ENCODE results near the gene FIGNL2.

The FIGNL2 gene

DNA sequence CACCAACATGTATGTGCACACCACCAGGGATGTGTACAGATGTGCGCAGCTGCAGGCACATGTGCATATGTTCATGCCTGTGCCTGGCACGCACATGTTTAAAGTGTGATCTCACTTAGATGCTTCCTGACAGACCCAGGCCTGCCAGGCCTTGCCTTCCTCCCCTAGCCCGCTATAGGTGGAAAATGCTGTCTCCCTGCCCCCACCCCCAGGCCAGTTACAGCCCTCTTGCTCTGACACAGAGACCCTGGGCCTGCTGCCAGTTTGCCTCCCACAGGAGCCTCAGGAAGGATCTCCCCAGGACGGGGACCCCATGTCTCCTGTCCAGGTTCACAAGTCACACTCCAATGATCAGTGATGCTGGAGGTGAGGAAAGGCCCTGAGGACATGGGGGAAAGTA is 21.6 kb downstream of the FIGNL2 start:
- Mint-ChIP-seq H3K9me3 (no peaks in the 10 kb centered on the region), H3K27ac (peak overlapping the region; percentile 44), H3K36me3 (ENCODE audit: low read depth) (no peaks in the 10 kb centered on the region), H3K4me1 (ENCODE audit: low read depth) (peaks cover 38% of the 10 kb centered on the region), H3K27me3 (peaks cover 10% of the 10 kb centered on the region), H3K4me3 (no peak overlapping the region)
- no peak for DNase-seq

DNA sequence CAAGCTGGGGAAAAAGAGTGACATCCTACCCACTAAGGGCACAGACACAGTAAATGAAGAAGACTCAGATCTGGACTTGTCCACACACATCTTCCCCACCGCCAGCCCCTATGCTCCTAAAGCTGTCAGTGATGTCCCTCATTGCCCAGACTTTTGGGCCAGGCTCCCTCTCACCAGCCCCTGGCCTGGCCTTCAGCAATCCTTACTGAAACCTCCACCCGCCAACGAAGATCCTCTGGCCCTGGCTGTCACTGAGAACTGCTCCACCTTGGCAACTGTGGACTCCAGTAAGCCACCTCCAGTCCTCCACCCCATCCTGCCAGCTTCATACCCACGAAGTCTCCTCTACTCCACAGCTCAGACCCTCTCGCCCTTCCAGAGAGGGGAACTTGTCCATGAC is 23.3 kb downstream of the FIGNL2 start:
- Mint-ChIP-seq H3K4me1 (ENCODE audit: low read depth) (peaks cover 38% of the 10 kb centered on the region), H3K27ac (peak overlapping the region; percentile 3), H3K36me3 (ENCODE audit: low read depth) (no peaks in the 10 kb centered on the region), H3K9me3 (no peaks in the 10 kb centered on the region), H3K4me3 (no peak overlapping the region), H3K27me3 (no peaks in the 10 kb centered on the region)
- DNase-seq, result no peak

DNA sequence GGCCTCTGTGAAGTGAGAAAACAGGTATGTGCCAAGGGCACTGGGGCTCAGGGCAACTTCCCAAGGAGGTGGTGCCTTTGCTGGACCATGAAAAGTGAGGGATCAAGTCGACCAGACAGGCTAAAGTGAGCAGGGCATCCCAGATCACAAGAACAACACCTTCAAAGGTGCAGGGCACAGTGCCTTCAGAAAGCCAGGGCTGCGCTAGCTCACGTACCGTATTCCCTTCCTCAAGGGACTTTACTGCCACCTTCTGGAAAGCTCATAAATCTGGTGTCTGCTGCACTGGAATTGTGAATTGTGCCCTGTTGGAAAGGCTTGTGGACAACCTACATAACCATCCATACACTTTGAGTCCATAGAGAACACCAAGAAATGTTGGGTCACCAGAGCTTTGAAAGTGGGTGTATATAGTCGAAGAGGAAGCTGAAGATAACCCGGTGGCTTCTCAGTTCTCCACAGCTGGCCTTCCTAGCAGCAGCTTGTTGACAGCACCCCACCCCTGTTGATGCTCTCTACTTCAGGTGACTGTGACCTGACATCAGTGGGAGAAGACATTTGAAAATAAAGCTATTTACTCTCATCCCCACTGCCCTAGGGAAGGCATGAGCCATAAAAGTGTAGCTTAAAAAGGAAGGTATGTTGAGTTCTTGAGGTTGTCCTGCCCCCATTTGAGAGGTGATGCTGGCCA is 24.5 kb downstream of the FIGNL2 start:
- Mint-ChIP-seq H3K4me1 (ENCODE audit: low read depth) (peaks cover 47% of the 10 kb centered on the region), H3K36me3 (ENCODE audit: low read depth) (no peaks in the 10 kb centered on the region), H3K27me3 (no peaks in the 10 kb centered on the region), H3K9me3 (no peaks in the 10 kb centered on the region), H3K27ac (no peak overlapping the region), H3K4me3 (no peak overlapping the region)
- DNase-seq, result no peak

DNA sequence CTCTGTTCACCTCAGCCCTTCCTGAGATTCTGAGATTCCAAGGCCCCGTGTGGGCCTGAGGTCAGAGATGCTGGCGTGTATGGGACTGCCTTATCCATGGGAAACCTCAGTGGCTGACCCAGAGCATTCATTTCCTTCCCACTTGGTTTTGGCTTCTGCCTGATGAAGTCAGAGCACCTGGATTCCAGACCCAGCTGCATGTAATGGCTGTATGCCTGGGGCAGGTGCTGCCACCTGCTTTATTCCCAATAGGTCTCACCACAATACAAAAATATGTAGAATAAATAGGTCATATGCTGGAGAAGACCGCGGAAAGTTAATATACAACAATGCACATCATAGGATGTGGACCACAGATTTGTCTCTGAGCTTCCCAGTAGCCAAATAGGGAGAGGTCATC is 25.6 kb downstream of the FIGNL2 start:
- H3K36me3 Mint-ChIP-seq (ENCODE audit: low read depth), result no peaks in the 10 kb centered on the region
- H3K4me3 Mint-ChIP-seq, result peak overlapping the region; percentile 66
- H3K27me3 Mint-ChIP-seq, result no peaks in the 10 kb centered on the region
- H3K4me1 Mint-ChIP-seq (ENCODE audit: low read depth), result peaks cover 38% of the 10 kb centered on the region
- DNase-seq, result no peak
- no peak overlapping the region for H3K27ac Mint-ChIP-seq
- no peaks in the 10 kb centered on the region for H3K9me3 Mint-ChIP-seq

DNA sequence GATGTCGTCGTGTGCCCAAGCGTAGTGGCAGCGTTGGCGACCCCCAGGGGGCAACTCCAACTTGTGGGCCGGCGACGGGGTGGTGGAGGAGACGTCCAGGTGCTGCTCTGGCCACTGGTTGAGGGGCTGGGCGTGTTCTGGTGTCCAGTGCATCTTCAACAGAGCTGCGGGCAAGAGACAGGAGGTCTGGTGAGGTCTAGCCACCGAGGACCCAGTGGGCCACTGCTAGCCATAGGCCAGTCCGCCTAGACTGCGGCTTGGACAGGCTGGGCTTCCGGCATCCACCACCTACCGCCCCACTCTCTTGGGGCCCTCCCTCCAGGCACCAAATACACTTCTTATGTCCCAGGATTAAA is 26.3 kb downstream of the FIGNL2 start:
- no peaks in the 10 kb centered on the region for H3K9me3 Mint-ChIP-seq
- DNase-seq, result no peak
- H3K27ac Mint-ChIP-seq, result no peak overlapping the region
- H3K4me3 Mint-ChIP-seq, result peak overlapping the region; percentile 66
- no peaks in the 10 kb centered on the region for H3K36me3 Mint-ChIP-seq (ENCODE audit: low read depth)
- H3K4me1 Mint-ChIP-seq (ENCODE audit: low read depth), result peaks cover 31% of the 10 kb centered on the region
- H3K27me3 Mint-ChIP-seq, result no peaks in the 10 kb centered on the region

DNA sequence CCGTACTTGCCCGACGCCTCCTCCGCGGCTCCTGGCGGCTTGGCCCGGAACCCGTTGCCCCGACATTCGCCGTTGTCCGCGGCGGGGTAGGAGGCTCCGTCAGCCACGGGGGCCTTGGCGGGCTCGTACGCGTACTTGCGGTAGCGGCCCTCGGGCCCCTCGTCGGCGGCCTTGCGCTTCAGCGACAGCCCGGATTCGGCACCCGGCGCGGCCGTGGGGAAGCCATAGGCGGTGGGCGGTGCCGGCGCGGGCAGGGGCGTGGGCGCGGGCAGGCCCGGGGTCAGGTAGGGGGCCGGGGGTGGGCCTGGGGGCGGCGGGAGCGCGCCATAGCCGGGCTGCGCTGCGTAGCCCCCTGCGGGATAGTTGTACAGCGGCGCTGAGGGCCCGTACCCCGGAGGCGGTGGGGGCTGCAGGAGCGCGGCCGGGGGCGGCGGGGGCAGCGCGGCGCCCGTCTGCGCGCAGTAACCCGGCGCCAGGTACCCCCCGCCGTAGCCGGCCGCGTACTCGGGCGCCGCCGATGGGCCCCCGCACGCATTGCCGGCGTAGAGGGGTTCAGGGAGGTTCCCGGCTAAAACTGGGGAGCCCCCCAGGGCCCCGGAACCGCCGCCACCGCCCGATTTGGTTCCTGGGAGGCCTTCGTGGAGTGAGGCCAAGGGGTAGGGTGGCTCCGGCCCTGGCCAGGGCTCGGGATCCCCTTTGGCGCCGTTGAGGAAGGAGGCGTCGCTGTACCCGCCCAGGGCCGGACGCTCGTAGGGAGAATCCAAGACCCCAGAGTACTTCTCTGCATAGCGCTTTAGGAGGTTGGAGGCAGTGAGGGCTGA is 26.9 kb downstream of the FIGNL2 start:
- DNase-seq, result no peak
- Mint-ChIP-seq H3K4me3 (peak overlapping the region; percentile 71), H3K27me3 (no peaks in the 10 kb centered on the region), H3K36me3 (ENCODE audit: low read depth) (no peaks in the 10 kb centered on the region), H3K27ac (peak overlapping the region; percentile 59), H3K4me1 (ENCODE audit: low read depth) (peaks cover 25% of the 10 kb centered on the region), H3K9me3 (no peaks in the 10 kb centered on the region)

DNA sequence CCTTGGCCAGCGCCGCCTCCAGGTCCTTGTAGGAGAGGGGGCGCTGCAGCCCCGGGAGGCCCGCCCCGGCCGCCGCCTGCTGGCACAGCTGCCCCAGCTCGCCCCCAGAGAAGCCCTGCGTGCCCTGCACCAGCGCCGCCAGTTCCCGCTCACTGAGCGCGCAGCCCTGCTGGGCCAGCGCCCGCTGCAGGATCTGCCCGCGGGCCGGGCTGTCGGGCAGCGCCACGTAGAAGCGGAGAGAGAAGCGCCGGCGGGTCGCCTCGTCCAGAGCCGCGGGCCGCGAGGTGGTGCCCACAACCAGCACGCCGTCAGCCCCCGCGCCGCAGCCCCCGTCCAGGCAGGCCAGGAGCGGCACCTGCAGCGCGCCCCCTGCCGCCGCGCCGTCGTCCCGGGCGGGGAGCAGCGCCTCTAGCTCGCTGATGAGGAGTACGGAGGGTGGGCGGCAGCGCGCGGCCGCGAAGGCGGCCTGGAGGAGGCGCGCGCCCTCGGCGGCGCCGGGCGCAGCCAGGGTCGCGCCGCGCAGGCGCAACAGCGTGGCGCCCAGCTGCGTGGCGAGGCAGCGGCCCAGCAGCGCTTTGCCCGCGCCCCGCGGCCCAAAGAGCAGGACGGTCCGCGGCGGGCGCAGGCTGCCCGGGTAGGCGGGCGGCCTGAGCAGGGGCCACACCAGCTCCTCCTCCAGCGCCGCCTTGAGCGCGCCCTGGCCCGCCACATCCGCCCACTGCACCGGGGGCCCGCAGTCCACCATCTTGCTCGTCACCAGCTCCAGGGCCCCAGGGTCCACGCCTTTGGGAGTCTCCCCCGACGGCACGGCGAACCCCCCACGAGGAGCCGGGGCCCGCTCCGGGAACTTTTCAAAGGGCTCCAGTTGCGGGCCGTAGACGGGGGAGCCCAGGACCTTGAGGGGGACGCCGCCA is 27.7 kb downstream of the FIGNL2 start:
- peak overlapping the region; percentile 59 for H3K27ac Mint-ChIP-seq
- peak overlapping the region; percentile 73 for H3K4me3 Mint-ChIP-seq
- H3K27me3 Mint-ChIP-seq, result peaks cover 3% of the 10 kb centered on the region
- no peaks in the 10 kb centered on the region for H3K36me3 Mint-ChIP-seq (ENCODE audit: low read depth)
- peak; percentile 91 for DNase-seq
- H3K9me3 Mint-ChIP-seq, result no peaks in the 10 kb centered on the region
- H3K4me1 Mint-ChIP-seq (ENCODE audit: low read depth), result peaks cover 22% of the 10 kb centered on the region

DNA sequence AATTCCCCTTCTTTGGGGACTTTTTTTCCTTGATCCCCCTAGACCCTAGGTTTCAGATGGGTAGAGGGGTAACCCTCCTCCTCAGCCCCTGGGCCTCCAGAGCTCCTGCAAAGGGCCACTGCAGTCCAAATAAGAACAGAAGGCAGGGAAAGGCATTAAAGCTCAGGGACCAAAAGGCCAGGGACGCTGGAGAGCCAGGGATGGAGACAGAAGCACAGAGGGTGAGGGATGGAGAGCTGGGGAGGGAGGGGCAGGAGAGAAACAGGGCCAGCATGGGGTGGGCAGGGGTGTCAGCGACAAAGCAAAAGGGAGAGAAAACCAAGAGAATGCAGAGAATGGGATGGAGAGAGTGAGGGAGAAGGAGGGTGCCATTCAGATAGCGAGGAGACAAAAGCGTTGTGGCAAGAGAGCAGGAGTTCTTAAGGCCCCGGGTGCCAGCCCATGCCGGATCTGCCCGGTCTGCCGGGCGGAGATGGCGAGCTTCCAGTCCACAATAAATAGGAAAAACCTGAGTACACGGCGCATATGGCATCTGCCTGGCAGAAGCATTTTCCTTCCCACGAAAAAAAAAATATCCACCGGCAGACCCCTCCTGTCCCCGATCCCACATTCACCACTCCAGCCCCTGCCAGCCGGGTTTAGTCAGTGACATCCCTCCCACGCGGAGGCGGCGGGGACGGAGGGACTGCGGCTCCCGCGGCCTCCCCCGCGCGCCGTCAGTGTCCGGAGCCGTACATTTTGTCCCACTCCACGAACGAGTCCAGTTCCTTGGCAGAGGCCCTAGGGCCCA is 28.6 kb downstream of the FIGNL2 start:
- Mint-ChIP-seq H3K4me3 (peak overlapping the region; percentile 73), H3K36me3 (ENCODE audit: low read depth) (no peaks in the 10 kb centered on the region), H3K4me1 (ENCODE audit: low read depth) (peaks cover 26% of the 10 kb centered on the region), H3K27ac (peak overlapping the region; percentile 55), H3K9me3 (no peaks in the 10 kb centered on the region), H3K27me3 (peaks cover 8% of the 10 kb centered on the region)
- no peak for DNase-seq

DNA sequence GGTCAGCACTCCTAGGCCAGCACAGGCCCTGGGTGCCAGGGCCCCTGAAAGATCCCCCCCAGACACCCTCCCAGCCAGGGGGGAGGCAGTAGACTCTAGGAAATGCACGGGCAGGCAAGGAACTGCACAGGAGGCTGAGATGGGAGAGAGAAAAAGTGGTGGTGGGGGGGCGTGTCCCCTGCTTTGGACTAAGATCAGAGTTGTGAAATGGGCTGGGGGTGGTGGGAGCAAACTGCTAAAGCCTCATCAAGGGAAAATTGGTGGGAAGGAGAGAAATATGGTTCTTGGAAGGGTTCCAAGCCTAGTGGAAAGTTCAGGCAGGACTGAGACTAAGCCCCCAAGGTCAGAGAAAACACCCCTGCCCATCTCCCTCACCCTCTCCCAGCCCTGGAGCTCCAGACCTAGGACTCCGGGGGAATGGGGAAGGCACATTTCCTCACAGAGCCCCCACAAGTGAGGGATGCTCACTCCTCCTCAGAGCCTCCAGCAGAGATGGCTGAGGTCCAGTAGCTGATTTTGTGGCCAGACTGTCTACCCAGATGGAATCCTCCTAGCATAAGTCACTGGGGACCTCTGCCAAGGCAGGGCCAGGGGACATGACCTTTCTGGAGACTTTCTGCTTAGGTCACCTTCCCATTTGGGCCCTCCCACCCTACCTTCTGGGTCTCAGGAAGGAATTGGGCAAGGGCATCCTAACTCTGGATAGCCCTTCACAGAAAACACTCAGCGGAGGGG is 29.8 kb downstream of the FIGNL2 start:
- Mint-ChIP-seq H3K4me3 (no peak overlapping the region), H3K9me3 (no peaks in the 10 kb centered on the region), H3K27me3 (peaks cover 8% of the 10 kb centered on the region), H3K27ac (no peak overlapping the region), H3K4me1 (ENCODE audit: low read depth) (peaks cover 28% of the 10 kb centered on the region), H3K36me3 (ENCODE audit: low read depth) (no peaks in the 10 kb centered on the region)
- DNase-seq, result no peak

DNA sequence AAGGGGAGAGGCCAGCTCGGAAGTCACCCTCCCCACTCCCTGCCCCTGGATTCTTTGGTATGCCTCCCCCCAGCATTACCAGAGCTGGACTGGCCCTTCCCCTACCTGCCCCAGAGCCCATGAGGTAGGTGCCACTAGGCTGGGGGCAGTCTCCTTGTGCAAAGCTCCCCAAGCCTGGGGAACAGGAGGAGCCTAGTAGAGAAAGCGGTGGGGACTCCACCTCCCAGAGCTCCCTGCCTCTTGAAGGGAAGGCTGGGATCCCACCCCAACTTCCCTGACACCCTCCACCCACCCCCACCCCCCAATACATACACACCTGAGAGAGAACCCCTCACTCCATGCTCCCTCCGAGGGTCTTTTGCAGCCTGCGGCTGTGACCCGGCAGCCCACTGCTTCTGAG is 30.4 kb downstream of the FIGNL2 start:
- no peak for DNase-seq
- H3K4me3 Mint-ChIP-seq, result no peak overlapping the region

DNA sequence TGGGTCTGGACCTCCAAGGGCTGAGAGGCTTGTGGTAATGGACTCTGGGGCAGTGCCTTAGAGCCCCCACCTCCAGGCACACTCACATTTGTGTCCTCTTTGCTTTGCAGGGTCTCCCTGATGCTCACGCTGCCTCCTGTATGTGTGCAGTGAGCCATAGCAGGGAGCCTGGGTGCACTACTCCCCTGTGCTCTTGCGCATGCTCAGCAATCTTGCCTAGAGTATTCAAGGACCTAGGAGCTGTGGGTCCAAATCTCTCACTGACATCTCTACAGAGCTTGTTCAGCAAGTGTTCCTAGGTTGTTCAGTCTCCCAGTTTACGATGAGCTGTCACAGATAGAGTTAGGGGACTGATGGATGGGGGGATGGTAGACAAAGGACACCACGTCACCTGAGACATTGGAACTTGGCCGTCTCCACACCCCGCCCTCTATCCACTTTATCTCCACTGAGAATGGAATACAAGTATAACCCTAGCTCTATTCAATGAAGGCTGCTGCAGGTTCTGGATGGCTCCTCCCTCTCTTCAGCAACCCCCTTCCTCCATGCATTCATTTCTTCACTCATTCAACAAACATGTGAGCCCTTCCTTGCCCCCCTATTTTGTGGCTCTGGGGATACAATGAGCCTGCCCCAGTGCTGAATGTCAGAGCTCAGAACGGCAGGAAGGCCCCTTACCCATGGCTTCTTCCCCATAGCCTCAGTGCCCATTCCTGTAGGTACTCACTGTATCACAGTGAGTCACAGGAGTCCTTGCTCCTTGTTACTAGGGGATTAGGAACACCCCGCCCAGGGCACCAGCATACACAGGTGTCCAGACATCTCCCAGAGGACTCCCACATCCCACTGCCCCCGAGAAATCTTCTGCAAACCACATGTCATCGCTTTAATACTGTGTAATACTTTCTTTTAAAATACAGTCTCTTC is 31.2 kb downstream of the FIGNL2 start:
- Mint-ChIP-seq H3K36me3 (ENCODE audit: low read depth) (no peaks in the 10 kb centered on the region), H3K4me1 (ENCODE audit: low read depth) (peaks cover 18% of the 10 kb centered on the region), H3K27ac (no peak overlapping the region), H3K4me3 (no peak overlapping the region), H3K27me3 (peaks cover 8% of the 10 kb centered on the region), H3K9me3 (no peaks in the 10 kb centered on the region)
- DNase-seq, result no peak

More for the DNA sequence above, 30.4 kb downstream of the FIGNL2 start:
- H3K4me1 Mint-ChIP-seq (ENCODE audit: low read depth), result peaks cover 26% of the 10 kb centered on the region
- H3K36me3 Mint-ChIP-seq (ENCODE audit: low read depth), result no peaks in the 10 kb centered on the region
- H3K9me3 Mint-ChIP-seq, result no peaks in the 10 kb centered on the region
- no peak overlapping the region for H3K27ac Mint-ChIP-seq
- H3K27me3 Mint-ChIP-seq, result peaks cover 8% of the 10 kb centered on the region

DNA sequence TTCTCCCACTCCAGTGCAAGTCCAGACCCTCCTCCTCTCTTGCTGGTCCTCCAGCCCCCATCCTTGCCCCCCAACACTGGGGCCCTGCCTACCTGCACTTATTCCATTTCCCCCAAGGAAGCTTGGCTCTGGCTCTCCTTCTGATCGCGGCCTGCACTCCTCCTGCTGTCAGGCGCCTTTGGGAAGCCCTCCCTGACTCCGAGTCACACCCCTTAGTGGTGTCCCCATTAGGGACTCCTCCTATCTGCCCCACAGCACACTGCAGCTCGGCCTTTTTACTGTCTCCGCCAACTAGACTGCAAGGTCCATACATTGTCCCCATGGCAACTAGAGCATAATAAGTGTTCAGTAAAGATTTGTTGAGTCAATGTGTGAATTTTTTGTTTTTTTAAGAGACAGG is 32.9 kb downstream of the FIGNL2 start:
- Mint-ChIP-seq H3K4me1 (ENCODE audit: low read depth) (peaks cover 15% of the 10 kb centered on the region), H3K27ac (no peak overlapping the region), H3K27me3 (peaks cover 8% of the 10 kb centered on the region), H3K4me3 (peak overlapping the region; percentile 26), H3K9me3 (no peaks in the 10 kb centered on the region), H3K36me3 (ENCODE audit: low read depth) (no peaks in the 10 kb centered on the region)
- no peak for DNase-seq

Data from activated T-cell treated with anti-CD3 and anti-CD28 coated beads, Interleukin-2, amount 50 U/mL, for 24 hours (primary cell).